K562 (cell line): Measurements from ENCODE around the gene B9D2. TPM values are rescaled to one million over a fixed set of nuclear protein-coding genes. Genes with fewer than 3 reads are reported as not detected.

Source experiments
- CBFA2T2 ChIP-seq: fragments of 450-650 bp; conservative IDR thresholded peaks from 2 replicates; pipeline ENCODE4 v1.6.1; 2017; ENCODE audit warnings: mild to moderate bottlenecking
- JUND ChIP-seq, 2 experiments: IDR thresholded peaks; 2 replicates in 1 of 2; 3 replicates in 1 of 2; pipeline ENCODE4 v1.6.1; 2011; ENCODE audit warnings: borderline replicate concordance in 2 of 2, low read depth in 2 of 2, low read length in 2 of 2, improper control_type of control experiment in 1 of 2, missing biosample characterization in 1 of 2, missing genetic modification characterization in 1 of 2, missing genetic modification reagents in 1 of 2
- RBM17 ChIP-seq: fragments of 200-400 bp; formaldehyde crosslinking; IDR thresholded peaks from 2 replicates; pipeline ENCODE4 v1.6.1; 2017; ENCODE audit warnings: low read depth, mild to moderate bottlenecking, low read length, borderline replicate concordance
- SIX5 ChIP-seq, 2 experiments: IDR thresholded peaks; 2 replicates each; pipeline ENCODE4 v1.6.1; 2011; ENCODE audit warnings: low read length in 2 of 2, borderline replicate concordance in 1 of 2, low read depth in 1 of 2, mild to moderate bottlenecking in 1 of 2, moderate library complexity in 1 of 2; ENCODE audit not compliant: insufficient read depth in 1 of 2
- U2AF2 ChIP-seq: fragments of 200-400 bp; formaldehyde crosslinking; optimal IDR thresholded peaks from 2 replicates; pipeline ENCODE3; 2017; ENCODE audit warnings: low read depth, mild to moderate bottlenecking, low read length
- ZNF431 ChIP-seq: sonication (generic); formaldehyde crosslinking; IDR thresholded peaks from 2 replicates; pipeline ENCODE4 v1.8.0; 2022; ENCODE audit warnings: mild to moderate bottlenecking, missing genetic modification reagents
- polyA plus RNA-seq, 8 experiments: library from polyadenylated mRNA; depleted of rRNA in 4 of 8; stranded (reverse) in 5 of 8; unstranded in 3 of 8; fragments of >200 nt; fragmentation: Nextera tagmentation in 2 of 8; fragmentation: Illumina TruSeq in 1 of 8; extraction: Ambion mirVana in 2 of 8; extraction: Trizol in 1 of 8; gene quantifications; 2 replicates each; pipeline versions ENCODE4 v1.2.1 to v1.2.3, GENCODE V29; 2011 to 2014; ENCODE audit warnings: inconsistent platforms in 1 of 8, missing spikeins in 1 of 8
- total RNA-seq, 7 experiments: library from RNA; depleted of rRNA in 6 of 7; stranded (reverse); fragments of >200 nt in 6 of 7; fragmentation: Illumina TruSeq in 2 of 7; extraction: Trizol in 2 of 7; gene quantifications; 2 replicates each; pipeline versions ENCODE4 v1.2.1 to v1.2.3, GENCODE V29; 2011 to 2021; ENCODE audit warnings: low replicate concordance in 1 of 7
- TF ChIP-seq, protein P1 (sequence below): sonication (generic); formaldehyde crosslinking; IDR thresholded peaks from 2 replicates; pipeline ENCODE4 v1.8.0; 2022; ENCODE audit warnings: missing genetic modification reagents, mild to moderate bottlenecking, borderline replicate concordance
- TF ChIP-seq, protein P2 (sequence below): sonication (generic); formaldehyde crosslinking; IDR thresholded peaks from 2 replicates; pipeline ENCODE4 v1.8.1; 2023; ENCODE audit warnings: mild to moderate bottlenecking, missing genetic modification reagents

The B9D2 gene
- total and polyA plus RNA-seq, 9 of the 15 experiments (the other 6 are each of a cell fraction or from before 2014, with no cell fraction given): 0.83 to 6.9 (median 2.8) TPM

DNA sequence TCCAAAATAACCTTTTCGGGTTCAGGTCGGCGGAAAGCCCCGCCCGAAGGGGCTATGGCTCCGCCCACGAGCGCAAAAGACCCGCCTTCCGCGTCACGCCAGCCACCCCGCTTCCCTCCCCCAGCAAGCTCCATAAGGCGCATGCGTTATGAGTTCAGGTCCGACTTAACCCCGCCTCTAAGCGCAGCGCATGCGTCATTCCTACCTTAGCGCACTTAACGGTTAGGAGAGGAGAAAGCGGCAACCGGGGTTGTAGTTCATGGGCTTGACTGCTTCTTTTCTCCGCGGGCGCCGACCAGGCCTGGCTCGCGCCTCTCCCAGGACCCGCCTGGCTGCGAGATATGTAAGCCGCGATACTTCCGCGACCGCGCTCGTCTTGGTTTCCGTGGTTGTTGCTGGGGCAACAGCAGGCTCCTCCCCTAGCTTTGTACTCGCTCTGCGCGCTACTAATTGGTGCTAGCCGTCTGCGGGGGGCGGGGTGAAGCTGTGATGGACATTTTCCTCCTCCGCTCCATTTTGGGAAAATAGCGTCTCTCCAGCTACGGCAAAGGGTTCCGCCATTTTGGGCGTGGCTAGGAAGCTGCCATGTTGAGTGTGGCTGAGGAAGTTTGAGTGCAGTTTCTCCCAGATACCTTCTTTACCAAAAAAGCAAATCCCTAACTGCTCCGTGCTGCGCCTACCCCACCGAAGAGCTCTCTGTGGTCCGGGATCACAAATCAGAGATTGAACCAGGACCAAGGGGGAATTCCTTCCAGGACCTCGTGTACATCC lies at the start of gene B9D2 (continued):
- TF ChIP-seq, protein P1, sequence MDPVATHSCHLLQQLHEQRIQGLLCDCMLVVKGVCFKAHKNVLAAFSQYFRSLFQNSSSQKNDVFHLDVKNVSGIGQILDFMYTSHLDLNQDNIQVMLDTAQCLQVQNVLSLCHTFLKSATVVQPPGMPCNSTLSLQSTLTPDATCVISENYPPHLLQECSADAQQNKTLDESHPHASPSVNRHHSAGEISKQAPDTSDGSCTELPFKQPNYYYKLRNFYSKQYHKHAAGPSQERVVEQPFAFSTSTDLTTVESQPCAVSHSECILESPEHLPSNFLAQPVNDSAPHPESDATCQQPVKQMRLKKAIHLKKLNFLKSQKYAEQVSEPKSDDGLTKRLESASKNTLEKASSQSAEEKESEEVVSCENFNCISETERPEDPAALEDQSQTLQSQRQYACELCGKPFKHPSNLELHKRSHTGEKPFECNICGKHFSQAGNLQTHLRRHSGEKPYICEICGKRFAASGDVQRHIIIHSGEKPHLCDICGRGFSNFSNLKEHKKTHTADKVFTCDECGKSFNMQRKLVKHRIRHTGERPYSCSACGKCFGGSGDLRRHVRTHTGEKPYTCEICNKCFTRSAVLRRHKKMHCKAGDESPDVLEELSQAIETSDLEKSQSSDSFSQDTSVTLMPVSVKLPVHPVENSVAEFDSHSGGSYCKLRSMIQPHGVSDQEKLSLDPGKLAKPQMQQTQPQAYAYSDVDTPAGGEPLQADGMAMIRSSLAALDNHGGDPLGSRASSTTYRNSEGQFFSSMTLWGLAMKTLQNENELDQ: no peak
- TF ChIP-seq SIX5 (IDR thresholded peaks at IDR 0.05; ENCODE audit: borderline replicate concordance in 1 of 2, insufficient read depth in 1 of 2, low read depth in 1 of 2, low read length in 2 of 2) (peak; percentile 50 to 53; a peak in 2 of 4 replicates), JUND (IDR thresholded peaks at IDR 0.05; ENCODE audit: borderline replicate concordance, low read depth, low read length) (peak; percentile 36), JUND (tag; IDR thresholded peaks at IDR 0.05; ENCODE audit: borderline replicate concordance, low read depth, low read length) (no peak; the same call in 2 of the 3 replicates), RBM17 (no peak), U2AF2 (no peak), ZNF431 (CRISPR knock-in tag) (no peak), CBFA2T2 (no peak)
- TF ChIP-seq, protein P2, sequence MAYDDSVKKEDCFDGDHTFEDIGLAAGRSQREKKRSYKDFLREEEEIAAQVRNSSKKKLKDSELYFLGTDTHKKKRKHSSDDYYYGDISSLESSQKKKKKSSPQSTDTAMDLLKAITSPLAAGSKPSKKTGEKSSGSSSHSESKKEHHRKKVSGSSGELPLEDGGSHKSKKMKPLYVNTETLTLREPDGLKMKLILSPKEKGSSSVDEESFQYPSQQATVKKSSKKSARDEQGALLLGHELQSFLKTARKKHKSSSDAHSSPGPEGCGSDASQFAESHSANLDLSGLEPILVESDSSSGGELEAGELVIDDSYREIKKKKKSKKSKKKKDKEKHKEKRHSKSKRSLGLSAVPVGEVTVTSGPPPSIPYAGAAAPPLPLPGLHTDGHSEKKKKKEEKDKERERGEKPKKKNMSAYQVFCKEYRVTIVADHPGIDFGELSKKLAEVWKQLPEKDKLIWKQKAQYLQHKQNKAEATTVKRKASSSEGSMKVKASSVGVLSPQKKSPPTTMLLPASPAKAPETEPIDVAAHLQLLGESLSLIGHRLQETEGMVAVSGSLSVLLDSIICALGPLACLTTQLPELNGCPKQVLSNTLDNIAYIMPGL (CRISPR knock-in tag): peak; percentile 62; the same call in 1 of the 2 replicates
